ENCODE results near the gene EMC9.
A peak's percentile ranks its signal among the peaks of the same experiment; 100 is the strongest.

The EMC9 gene

GRCh38 chr14:24177041-24177825 is 35.8 kb upstream of the EMC9 start:
- DNase-seq (ENCODE audit: low read depth in 2 of 2) = no peak

- DNase-seq (ENCODE audit: low read depth in 2 of 2) = no peak
Observed at GRCh38 chr14:24176599-24176998, 35.2 kb upstream of the EMC9 start.

- no peak for DNase-seq (ENCODE audit: low read depth in 2 of 2)
Observed at GRCh38 chr14:24172871-24173281, 31.5 kb upstream of the EMC9 start.

- no peak for DNase-seq (ENCODE audit: low read depth in 2 of 2)
Observed at GRCh38 chr14:24172261-24172860, 31.0 kb upstream of the EMC9 start.

GRCh38 chr14:24171422-24172260 is 30.2 kb upstream of the EMC9 start, which contains the start of gene REC8:
Gene REC8, plus strand, starts transcription at chr14:24172080. Its CDS starts 473 bp downstream, at chr14:24172553.
- DNase-seq (ENCODE audit: low read depth in 2 of 2) = peak; percentile 42 to 44

GRCh38 chr14:24167469-24168114 is 26.2 kb upstream of the EMC9 start:
- DNase-seq (ENCODE audit: low read depth in 2 of 2) = no peak

GRCh38 chr14:24165785-24166184 is 24.4 kb upstream of the EMC9 start:
- DNase-seq (ENCODE audit: low read depth in 2 of 2) = no peak

GRCh38 chr14:24164518-24164991 is 23.2 kb upstream of the EMC9 start:
- no peak for DNase-seq (ENCODE audit: low read depth in 2 of 2)

GRCh38 chr14:24162093-24162492 is 20.7 kb upstream of the EMC9 start:
- no peak for DNase-seq (ENCODE audit: low read depth in 2 of 2)

GRCh38 chr14:24160850-24161804 is 19.7 kb upstream of the EMC9 start, which contains the start of gene IRF9:
Gene IRF9, plus strand, starts transcription at chr14:24161265. Its CDS starts 880 bp downstream, at chr14:24162145.
- peak; percentile 94 to 96 for DNase-seq (ENCODE audit: low read depth in 2 of 2)

- DNase-seq (ENCODE audit: low read depth in 2 of 2) = no peak
Observed at GRCh38 chr14:24160499-24160849, 19.1 kb upstream of the EMC9 start.

GRCh38 chr14:24159777-24160498 is 18.5 kb upstream of the EMC9 start:
- DNase-seq (ENCODE audit: low read depth in 2 of 2) = no peak

GRCh38 chr14:24157331-24157730 is 15.9 kb upstream of the EMC9 start:
- DNase-seq (ENCODE audit: low read depth in 2 of 2) = no peak

GRCh38 chr14:24156840-24157239 is 15.4 kb upstream of the EMC9 start:
- no peak for DNase-seq (ENCODE audit: low read depth in 2 of 2)

GRCh38 chr14:24155100-24155499 is 13.7 kb upstream of the EMC9 start:
- no peak for DNase-seq (ENCODE audit: low read depth in 2 of 2)

GRCh38 chr14:24151404-24152080 is 10.2 kb upstream of the EMC9 start:
- no peak for DNase-seq (ENCODE audit: low read depth in 2 of 2)

- DNase-seq (ENCODE audit: low read depth in 2 of 2) = no peak
Observed at GRCh38 chr14:24150993-24151392, 9.6 kb upstream of the EMC9 start.

- DNase-seq (ENCODE audit: low read depth in 2 of 2) = no peak
Observed at GRCh38 chr14:24150567-24150966, 9.2 kb upstream of the EMC9 start.

GRCh38 chr14:24150061-24150460 is 8.7 kb upstream of the EMC9 start:
- no peak for DNase-seq (ENCODE audit: low read depth in 2 of 2)
